ENCODE data around the gene GRID2.

Gene GRID2

DNA sequence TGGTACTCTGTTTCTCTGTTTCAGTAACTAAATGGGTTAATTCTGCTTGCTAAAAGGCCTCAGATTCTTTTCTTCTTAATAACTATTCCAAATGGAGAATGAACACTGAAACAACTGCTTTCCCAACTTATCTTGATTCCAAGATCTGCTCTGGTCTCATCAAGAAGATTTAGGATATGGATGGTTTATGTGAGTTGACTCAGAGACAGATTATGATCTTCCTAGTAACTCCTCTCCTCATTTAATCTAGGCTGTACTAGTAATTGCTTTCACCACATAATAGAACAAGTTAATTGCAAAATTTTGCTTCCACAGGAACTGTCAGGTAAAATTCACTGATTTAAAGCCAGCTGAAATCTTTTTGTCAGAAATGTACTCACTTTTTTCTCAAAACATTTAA lies 537.1 kb downstream of the GRID2 start:
- Mint-ChIP-seq H3K36me3 (ENCODE audit: insufficient read depth) (no peaks in the 10 kb centered on the region), H3K27me3 (no peaks in the 10 kb centered on the region), H3K27ac (ENCODE audit: low read depth) (no peak overlapping the region), H3K4me3 (no peak overlapping the region), H3K9me3 (peaks cover 39% of the 10 kb centered on the region), H3K4me1 (no peaks in the 10 kb centered on the region)
- ATAC-seq (replicated peaks; ENCODE audit: extremely low read depth, poor library complexity, severe bottlenecking) = no peak
- DNase-seq (ENCODE audit: low spot score in 2 of 2) = no peak

DNA sequence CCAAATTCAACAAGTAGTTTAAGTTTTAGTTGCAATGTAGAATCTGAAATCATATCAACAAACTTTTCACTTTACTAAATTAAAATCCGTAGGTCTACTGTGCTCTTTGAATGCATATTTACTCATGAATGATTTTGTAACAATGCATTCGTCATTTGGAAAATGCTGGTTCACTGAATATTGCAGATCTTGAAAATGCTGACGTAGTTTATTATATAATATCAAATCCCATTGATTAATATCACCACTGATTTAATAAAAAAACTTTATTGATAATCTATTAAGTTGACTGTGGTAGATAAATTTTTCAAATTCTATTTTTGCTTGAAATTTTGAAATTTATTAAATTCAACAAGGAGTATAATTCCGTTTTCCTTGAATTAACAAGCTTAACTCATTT lies 540.0 kb downstream of the GRID2 start:
- H3K27ac Mint-ChIP-seq (ENCODE audit: low read depth) = no peak overlapping the region
- H3K4me3 Mint-ChIP-seq = no peak overlapping the region
- DNase-seq (ENCODE audit: low spot score in 2 of 2) (no peak), ATAC-seq (replicated peaks; ENCODE audit: extremely low read depth, poor library complexity, severe bottlenecking) (no peak)
- peaks cover 49% of the 10 kb centered on the region for H3K9me3 Mint-ChIP-seq
- H3K36me3 Mint-ChIP-seq (ENCODE audit: insufficient read depth) = no peaks in the 10 kb centered on the region
- H3K4me1 Mint-ChIP-seq = no peaks in the 10 kb centered on the region
- H3K27me3 Mint-ChIP-seq = no peaks in the 10 kb centered on the region

DNA sequence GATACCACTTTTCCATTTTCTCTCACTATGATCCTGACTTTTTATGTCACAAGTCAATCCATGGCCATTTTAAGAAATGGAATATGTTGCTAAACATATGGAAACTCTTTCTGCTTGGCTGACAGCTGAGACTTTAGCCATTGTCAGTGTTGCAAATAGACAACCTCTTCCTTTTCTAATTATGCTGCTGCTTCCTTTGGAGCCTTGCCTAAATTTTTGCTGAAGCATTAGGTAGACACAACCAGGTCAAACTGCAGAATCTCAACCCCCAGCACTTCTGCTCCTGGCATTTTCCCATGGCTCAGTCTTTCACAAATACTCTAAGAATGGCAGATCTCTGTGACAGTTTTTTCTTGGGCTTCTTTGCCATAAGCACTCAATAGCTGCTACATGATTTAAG lies 543.3 kb downstream of the GRID2 start:
- H3K9me3 Mint-ChIP-seq = peaks cover 35% of the 10 kb centered on the region
- no peaks in the 10 kb centered on the region for H3K27me3 Mint-ChIP-seq
- H3K27ac Mint-ChIP-seq (ENCODE audit: low read depth) = no peak overlapping the region

DNA sequence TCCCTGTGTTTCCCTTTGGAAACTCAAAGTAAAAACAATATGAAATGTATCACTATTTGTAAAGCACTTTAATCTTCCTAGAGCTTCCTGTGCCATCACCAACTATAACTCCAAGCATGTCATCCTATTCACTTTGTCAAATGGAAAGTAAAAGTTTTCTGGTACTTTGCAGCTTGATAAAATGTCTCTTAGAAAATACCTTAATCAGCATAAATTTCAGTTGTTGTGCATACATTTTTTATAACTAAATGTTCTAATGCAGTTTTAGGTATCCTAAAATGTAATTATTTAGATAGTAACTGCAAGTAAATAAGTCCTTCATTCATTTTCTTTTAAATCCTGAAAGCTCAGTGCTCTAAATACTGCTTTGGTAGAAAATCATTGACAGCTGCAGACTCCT lies 558.7 kb downstream of the GRID2 start:
- Mint-ChIP-seq H3K9me3 (peaks cover 8% of the 10 kb centered on the region), H3K27ac (ENCODE audit: low read depth) (no peak overlapping the region), H3K36me3 (ENCODE audit: insufficient read depth) (no peaks in the 10 kb centered on the region), H3K4me3 (no peak overlapping the region), H3K4me1 (no peaks in the 10 kb centered on the region), H3K27me3 (no peaks in the 10 kb centered on the region)
- no peak for DNase-seq (ENCODE audit: low spot score in 2 of 2)
- no peak for ATAC-seq (replicated peaks; ENCODE audit: extremely low read depth, poor library complexity, severe bottlenecking)

More for the DNA sequence above, 543.3 kb downstream of the GRID2 start:
- H3K4me3 Mint-ChIP-seq = no peak overlapping the region
- no peaks in the 10 kb centered on the region for H3K4me1 Mint-ChIP-seq
- H3K36me3 Mint-ChIP-seq (ENCODE audit: insufficient read depth) = no peaks in the 10 kb centered on the region
- DNase-seq (ENCODE audit: low spot score in 2 of 2) (no peak), ATAC-seq (replicated peaks; ENCODE audit: extremely low read depth, poor library complexity, severe bottlenecking) (no peak)

DNA sequence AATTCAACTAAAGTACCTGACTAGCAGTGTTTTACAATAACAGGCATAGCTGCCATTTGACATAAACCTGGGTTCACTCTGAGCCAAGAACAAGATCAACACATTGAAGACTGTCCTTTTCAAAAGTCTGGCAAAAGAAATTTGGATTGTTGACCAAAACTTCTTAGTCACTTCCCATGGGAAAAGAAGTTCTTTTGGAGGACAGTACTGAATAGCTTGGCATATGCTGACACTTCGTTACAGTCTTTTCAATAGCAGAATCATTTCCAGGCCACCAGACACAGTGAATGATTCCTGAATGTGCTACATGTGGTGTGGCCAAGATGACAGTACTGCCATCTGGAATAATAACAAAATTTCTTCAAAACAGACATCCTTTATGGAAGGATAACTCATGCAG lies 560.3 kb downstream of the GRID2 start:
- H3K27me3 Mint-ChIP-seq = no peaks in the 10 kb centered on the region
- DNase-seq (ENCODE audit: low spot score in 2 of 2) (no peak), ATAC-seq (replicated peaks; ENCODE audit: extremely low read depth, poor library complexity, severe bottlenecking) (no peak)
- H3K9me3 Mint-ChIP-seq = peaks cover 17% of the 10 kb centered on the region
- H3K4me3 Mint-ChIP-seq = no peak overlapping the region
- H3K4me1 Mint-ChIP-seq = no peaks in the 10 kb centered on the region
- H3K36me3 Mint-ChIP-seq (ENCODE audit: insufficient read depth) = no peaks in the 10 kb centered on the region
- H3K27ac Mint-ChIP-seq (ENCODE audit: low read depth) = no peak overlapping the region

DNA sequence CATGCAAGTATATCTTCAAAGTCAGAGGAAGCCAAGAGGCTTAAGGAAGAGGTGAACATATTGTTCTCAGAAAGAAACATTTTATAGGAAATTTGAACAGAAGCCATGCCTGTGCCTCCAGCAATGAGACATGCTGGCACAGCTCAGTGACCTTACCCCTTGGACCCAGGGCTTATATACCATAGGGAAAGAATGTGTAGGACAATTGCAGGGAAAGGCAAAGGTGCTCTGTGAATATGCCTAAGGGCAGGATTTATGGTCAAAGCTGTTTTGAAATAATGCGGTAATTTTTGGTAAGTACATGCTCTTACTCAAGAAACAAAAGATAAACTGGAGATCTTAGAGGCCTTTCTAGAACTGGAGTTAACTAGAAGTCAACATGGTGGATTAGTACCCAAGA lies 568.8 kb downstream of the GRID2 start:
- no peak overlapping the region for H3K27ac Mint-ChIP-seq (ENCODE audit: low read depth)
- DNase-seq (ENCODE audit: low spot score in 2 of 2) (no peak), ATAC-seq (replicated peaks; ENCODE audit: extremely low read depth, poor library complexity, severe bottlenecking) (no peak)
- H3K4me3 Mint-ChIP-seq = no peak overlapping the region
- H3K4me1 Mint-ChIP-seq = no peaks in the 10 kb centered on the region
- no peaks in the 10 kb centered on the region for H3K36me3 Mint-ChIP-seq (ENCODE audit: insufficient read depth)
- no peaks in the 10 kb centered on the region for H3K27me3 Mint-ChIP-seq
- peaks cover 19% of the 10 kb centered on the region for H3K9me3 Mint-ChIP-seq

DNA sequence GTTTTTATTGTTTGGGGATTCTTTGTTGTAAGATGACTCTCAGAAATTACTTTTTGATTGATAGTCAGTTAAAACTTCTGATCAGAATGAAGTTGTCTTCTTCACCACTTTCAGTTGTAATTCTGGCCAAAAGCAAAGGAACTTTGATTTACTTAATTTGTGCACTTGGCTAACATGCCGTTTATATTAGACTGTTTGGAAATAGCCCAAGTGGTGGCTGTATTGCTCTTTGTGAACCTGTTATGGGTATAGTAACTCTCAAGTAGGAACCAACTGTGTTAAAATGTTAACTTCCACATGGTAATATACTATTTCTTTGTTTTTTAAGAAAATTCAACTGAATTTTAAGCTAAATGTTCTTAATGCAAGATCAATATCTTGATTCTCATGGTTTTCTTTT lies 581.9 kb downstream of the GRID2 start:
- H3K9me3 Mint-ChIP-seq = peaks cover 18% of the 10 kb centered on the region
- ATAC-seq (replicated peaks; ENCODE audit: extremely low read depth, poor library complexity, severe bottlenecking) (no peak), DNase-seq (ENCODE audit: low spot score in 2 of 2) (no peak)
- no peak overlapping the region for H3K27ac Mint-ChIP-seq (ENCODE audit: low read depth)
- H3K27me3 Mint-ChIP-seq = no peaks in the 10 kb centered on the region
- no peaks in the 10 kb centered on the region for H3K36me3 Mint-ChIP-seq (ENCODE audit: insufficient read depth)
- H3K4me3 Mint-ChIP-seq = no peak overlapping the region
- no peaks in the 10 kb centered on the region for H3K4me1 Mint-ChIP-seq

DNA sequence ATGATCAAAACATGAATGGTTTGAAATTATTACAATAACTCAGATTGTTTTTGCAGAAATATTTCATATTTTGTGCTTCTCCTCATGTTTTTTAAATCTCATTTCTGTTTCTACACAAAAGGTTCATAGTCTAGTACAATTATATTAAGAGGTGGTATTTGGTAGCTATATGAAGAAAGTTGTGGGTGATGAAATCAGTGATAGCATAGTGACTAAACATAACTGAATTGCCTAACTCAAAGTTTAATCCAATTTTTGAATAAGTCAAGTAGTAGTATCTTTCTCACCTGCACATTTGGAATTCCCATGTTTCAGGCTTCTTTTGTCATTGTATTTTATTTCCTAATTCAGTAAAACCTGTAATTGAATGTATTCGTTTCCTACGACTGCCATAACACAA lies 648.7 kb downstream of the GRID2 start:
- no peak overlapping the region for H3K4me3 Mint-ChIP-seq
- no peak for DNase-seq (ENCODE audit: low spot score in 2 of 2)

DNA sequence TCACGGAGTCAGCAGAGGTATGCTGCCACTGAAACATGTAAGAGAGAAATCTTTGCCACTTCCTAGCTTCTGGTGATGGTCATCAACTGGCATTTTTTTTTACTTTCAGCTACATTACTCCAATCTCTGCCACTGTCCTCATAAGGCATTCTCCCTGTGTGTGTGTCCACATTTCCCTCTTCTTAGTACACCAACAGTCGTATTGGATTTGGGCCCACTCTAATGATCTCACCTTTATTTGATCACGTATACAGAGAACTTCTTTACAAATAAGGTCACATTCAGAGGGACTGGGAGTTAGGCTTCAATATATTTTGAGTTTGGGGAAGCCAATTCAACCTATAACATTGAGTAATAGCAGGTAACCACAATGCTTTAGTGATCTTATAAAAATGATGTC lies 649.1 kb downstream of the GRID2 start:
- H3K4me3 Mint-ChIP-seq = no peak overlapping the region
- no peak for DNase-seq (ENCODE audit: low spot score in 2 of 2)
- H3K9me3 Mint-ChIP-seq = peaks cover 22% of the 10 kb centered on the region
- H3K27ac Mint-ChIP-seq (ENCODE audit: low read depth) = no peak overlapping the region
- H3K36me3 Mint-ChIP-seq (ENCODE audit: insufficient read depth) = no peaks in the 10 kb centered on the region
- no peaks in the 10 kb centered on the region for H3K4me1 Mint-ChIP-seq
- no peak for ATAC-seq (replicated peaks; ENCODE audit: extremely low read depth, poor library complexity, severe bottlenecking)
- no peaks in the 10 kb centered on the region for H3K27me3 Mint-ChIP-seq

More for the DNA sequence above, 648.7 kb downstream of the GRID2 start:
- Mint-ChIP-seq H3K36me3 (ENCODE audit: insufficient read depth) (no peaks in the 10 kb centered on the region), H3K27me3 (no peaks in the 10 kb centered on the region), H3K4me1 (no peaks in the 10 kb centered on the region), H3K27ac (ENCODE audit: low read depth) (no peak overlapping the region), H3K9me3 (peaks cover 19% of the 10 kb centered on the region)
- no peak for ATAC-seq (replicated peaks; ENCODE audit: extremely low read depth, poor library complexity, severe bottlenecking)

DNA sequence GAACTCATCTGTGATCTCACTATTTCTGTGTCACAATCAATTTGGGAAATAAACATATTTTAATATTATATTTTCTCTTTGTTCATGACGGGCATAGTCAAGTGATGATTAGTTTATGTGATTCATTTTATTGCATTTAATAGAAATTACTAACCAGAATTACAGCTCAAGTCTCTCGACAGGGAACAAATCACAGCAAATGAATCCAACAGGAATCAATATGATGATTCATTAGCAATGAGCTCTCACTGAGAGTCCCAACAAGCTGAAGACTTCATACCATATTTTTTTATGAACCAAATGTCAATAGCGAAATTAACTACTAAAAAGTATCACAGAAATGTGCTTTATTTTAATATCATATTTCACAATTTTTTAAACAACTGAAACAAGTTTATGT lies 649.7 kb downstream of the GRID2 start:
- DNase-seq (ENCODE audit: low spot score in 2 of 2) (no peak), ATAC-seq (replicated peaks; ENCODE audit: extremely low read depth, poor library complexity, severe bottlenecking) (no peak)
- Mint-ChIP-seq H3K9me3 (peaks cover 22% of the 10 kb centered on the region), H3K27ac (ENCODE audit: low read depth) (no peak overlapping the region), H3K4me3 (no peak overlapping the region), H3K36me3 (ENCODE audit: insufficient read depth) (no peaks in the 10 kb centered on the region), H3K27me3 (no peaks in the 10 kb centered on the region), H3K4me1 (no peaks in the 10 kb centered on the region)

DNA sequence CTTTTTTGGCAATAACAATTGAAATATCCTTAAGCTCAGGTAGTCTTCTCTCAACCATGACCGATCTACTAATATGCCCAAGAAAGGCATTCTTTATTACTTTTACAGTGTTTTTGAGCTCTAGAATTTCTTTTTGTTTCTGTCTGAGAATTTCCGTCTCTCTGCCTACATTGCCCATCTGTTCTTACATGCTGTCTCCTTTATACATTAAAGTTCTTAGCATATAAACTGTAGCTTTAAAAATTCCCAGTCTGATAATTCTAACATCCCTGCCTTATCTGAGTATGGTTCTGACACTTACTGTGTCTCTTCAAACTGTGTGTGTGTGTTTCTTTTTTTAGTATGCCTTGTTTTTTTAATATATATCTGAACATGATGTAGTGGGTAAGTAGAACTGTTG lies 658.1 kb downstream of the GRID2 start:
- Mint-ChIP-seq H3K9me3 (peaks cover 29% of the 10 kb centered on the region), H3K27me3 (no peaks in the 10 kb centered on the region), H3K4me3 (no peak overlapping the region), H3K4me1 (no peaks in the 10 kb centered on the region), H3K36me3 (ENCODE audit: insufficient read depth) (no peaks in the 10 kb centered on the region), H3K27ac (ENCODE audit: low read depth) (no peak overlapping the region)
- DNase-seq (ENCODE audit: low spot score in 2 of 2) (no peak), ATAC-seq (replicated peaks; ENCODE audit: extremely low read depth, poor library complexity, severe bottlenecking) (no peak)

DNA sequence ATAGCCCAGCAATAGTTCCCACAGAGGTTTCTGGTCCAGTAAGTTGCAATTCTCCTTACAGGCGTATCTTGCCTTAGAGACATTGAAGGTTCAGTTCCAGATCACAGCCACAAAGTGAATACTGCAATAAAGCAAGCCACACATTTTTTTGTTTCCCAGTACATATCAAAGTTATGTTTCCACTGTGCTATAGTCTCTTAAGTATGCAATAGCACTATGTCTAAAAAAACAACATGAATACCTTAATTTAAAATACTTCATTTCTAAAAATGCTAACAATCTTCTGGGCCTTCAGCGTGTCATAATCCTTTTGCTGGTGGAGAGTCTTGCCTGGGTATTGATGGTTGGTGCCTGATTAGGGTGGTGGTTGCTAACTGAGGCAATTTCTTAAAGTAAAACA lies 659.1 kb downstream of the GRID2 start:
- Mint-ChIP-seq H3K9me3 (peaks cover 21% of the 10 kb centered on the region), H3K4me3 (no peak overlapping the region), H3K27me3 (no peaks in the 10 kb centered on the region), H3K4me1 (no peaks in the 10 kb centered on the region), H3K27ac (ENCODE audit: low read depth) (no peak overlapping the region), H3K36me3 (ENCODE audit: insufficient read depth) (no peaks in the 10 kb centered on the region)
- ATAC-seq (replicated peaks; ENCODE audit: extremely low read depth, poor library complexity, severe bottlenecking) (no peak), DNase-seq (ENCODE audit: low spot score in 2 of 2) (no peak)

DNA sequence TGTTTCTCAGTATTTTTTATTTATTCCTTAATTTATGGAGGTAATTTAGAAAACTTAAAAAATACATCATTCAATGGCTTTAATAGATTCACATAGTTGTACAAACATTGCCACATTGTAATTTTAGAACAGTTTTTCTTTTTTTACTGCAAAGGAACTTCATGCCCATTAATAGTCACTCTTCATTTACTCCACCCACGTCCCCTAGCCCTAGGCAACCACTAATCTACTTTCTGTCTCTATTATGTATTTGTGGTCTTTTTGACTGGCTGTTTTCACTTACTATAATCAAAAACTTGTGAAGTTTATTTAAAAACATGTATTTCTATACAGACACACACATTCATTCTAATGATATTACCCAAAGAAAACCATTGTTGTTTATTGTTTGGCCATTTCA lies 664.8 kb downstream of the GRID2 start:
- Mint-ChIP-seq H3K9me3 (peaks cover 13% of the 10 kb centered on the region), H3K4me1 (no peaks in the 10 kb centered on the region), H3K4me3 (no peak overlapping the region), H3K36me3 (ENCODE audit: insufficient read depth) (no peaks in the 10 kb centered on the region), H3K27me3 (no peaks in the 10 kb centered on the region), H3K27ac (ENCODE audit: low read depth) (no peak overlapping the region)
- ATAC-seq (replicated peaks; ENCODE audit: extremely low read depth, poor library complexity, severe bottlenecking) = no peak
- no peak for DNase-seq (ENCODE audit: low spot score in 2 of 2)

DNA sequence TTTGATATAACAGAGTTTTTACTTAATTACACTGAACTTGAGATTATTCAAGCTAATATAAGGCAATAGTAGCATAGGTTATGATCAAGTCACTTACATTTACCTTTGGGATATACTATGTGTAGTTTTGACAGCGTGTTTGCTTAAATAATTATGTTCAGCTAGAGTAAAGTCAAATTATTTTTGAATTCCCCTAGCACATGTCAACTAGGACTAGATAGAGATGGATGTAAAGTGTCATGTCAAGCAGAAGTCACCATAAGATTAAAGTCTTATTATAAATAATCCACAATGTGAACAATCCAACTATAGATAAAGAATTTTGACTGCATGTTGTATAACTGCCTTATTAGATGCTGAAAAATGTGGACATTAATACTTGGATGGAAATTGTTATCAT lies 665.2 kb downstream of the GRID2 start:
- H3K4me1 Mint-ChIP-seq = no peaks in the 10 kb centered on the region
- no peaks in the 10 kb centered on the region for H3K36me3 Mint-ChIP-seq (ENCODE audit: insufficient read depth)
- H3K4me3 Mint-ChIP-seq = no peak overlapping the region
- no peak overlapping the region for H3K27ac Mint-ChIP-seq (ENCODE audit: low read depth)
- peaks cover 11% of the 10 kb centered on the region for H3K9me3 Mint-ChIP-seq
- DNase-seq (ENCODE audit: low spot score in 2 of 2) = no peak
- ATAC-seq (replicated peaks; ENCODE audit: extremely low read depth, poor library complexity, severe bottlenecking) = no peak
- no peaks in the 10 kb centered on the region for H3K27me3 Mint-ChIP-seq

Data from central memory CD8-positive, alpha-beta T cell (primary cell).